HepG2 (cell line): ENCODE measurements around the gene NCOA5. TPM values are rescaled to one million over a fixed set of nuclear protein-coding genes. Genes with fewer than 3 reads are reported as not detected.
A peak's percentile ranks its signal among the peaks of the same experiment; 100 is the strongest.

Source experiments
- CC2D1A ChIP-seq: sonication (generic); formaldehyde crosslinking; IDR thresholded peaks from 2 replicates; pipeline ENCODE4 v1.8.1; 2023; ENCODE audit warnings: mild to moderate bottlenecking, missing genetic modification reagents
- CSRNP1 ChIP-seq: sonication (generic); formaldehyde crosslinking; IDR thresholded peaks from 2 replicates; pipeline ENCODE4 v1.8.1; 2023; ENCODE audit warnings: mild to moderate bottlenecking, missing genetic modification reagents
- DDIT3 ChIP-seq: sonication (generic); formaldehyde crosslinking; IDR thresholded peaks from 2 replicates; pipeline ENCODE4 v1.4.0; 2020; ENCODE audit warnings: mild to moderate bottlenecking, missing genetic modification reagents
- DNMT1 ChIP-seq: sonication (generic); formaldehyde crosslinking; IDR thresholded peaks from 2 replicates; pipeline ENCODE4 v1.5.1; 2020; ENCODE audit warnings: mild to moderate bottlenecking, missing genetic modification reagents
- HOXA3 ChIP-seq: sonication (generic); formaldehyde crosslinking; IDR thresholded peaks from 2 replicates; pipeline ENCODE4 v1.5.0; 2020; ENCODE audit warnings: missing genetic modification reagents
- JDP2 ChIP-seq: sonication (generic); formaldehyde crosslinking; IDR thresholded peaks from 2 replicates; pipeline ENCODE4 v1.8.1; 2022; ENCODE audit warnings: missing genetic modification reagents, borderline replicate concordance
- NCOA1 ChIP-seq: sonication (generic); formaldehyde crosslinking; IDR thresholded peaks from 2 replicates; pipeline ENCODE4 v1.9.0; 2021; ENCODE audit warnings: missing genetic modification reagents
- NONO ChIP-seq, 2 experiments: fragments of 450-650 bp in 1 of 2; sonication (generic) in 1 of 2; formaldehyde crosslinking in 1 of 2; IDR thresholded peaks in 1 of 2; conservative IDR thresholded peaks in 1 of 2; 2 replicates each; pipeline versions ENCODE4 v1.6.1 to v1.8.0; 2017 to 2022; ENCODE audit warnings: mild to moderate bottlenecking in 1 of 2, missing genetic modification reagents in 1 of 2, moderate library complexity in 1 of 2
- ONECUT2 ChIP-seq: sonication (generic); formaldehyde crosslinking; IDR thresholded peaks from 2 replicates; pipeline ENCODE4 v1.4.0; 2020; ENCODE audit warnings: missing genetic modification reagents
- PTBP1 ChIP-seq: fragments of 200-400 bp; formaldehyde crosslinking; IDR thresholded peaks from 2 replicates; pipeline ENCODE4 v1.6.1; 2018; ENCODE audit warnings: low read length, low read depth; ENCODE audit not compliant: poor library complexity, severe bottlenecking
- SMAD9 ChIP-seq: sonication (generic); formaldehyde crosslinking; IDR thresholded peaks from 2 replicates; pipeline ENCODE4 v1.5.1; 2020; ENCODE audit warnings: mild to moderate bottlenecking, missing genetic modification reagents
- SRSF1 ChIP-seq: fragments of 200-400 bp; formaldehyde crosslinking; optimal IDR thresholded peaks from 2 replicates; pipeline ENCODE3; 2017; ENCODE audit warnings: mild to moderate bottlenecking, low read depth, low read length, moderate library complexity
- TOE1 ChIP-seq: sonication (generic); formaldehyde crosslinking; IDR thresholded peaks from 2 replicates; pipeline ENCODE4 v1.4.0; 2020; ENCODE audit warnings: mild to moderate bottlenecking, missing genetic modification reagents
- YEATS2 ChIP-seq: sonication (generic); formaldehyde crosslinking; IDR thresholded peaks from 2 replicates; pipeline ENCODE4 v1.4.0; 2020; ENCODE audit warnings: missing genetic modification reagents, borderline replicate concordance
- ZFP36L2 ChIP-seq: sonication (generic); formaldehyde crosslinking; IDR thresholded peaks from 2 replicates; pipeline ENCODE4 v1.4.0; 2020; ENCODE audit warnings: missing genetic modification reagents
- ZNF251 ChIP-seq: sonication (generic); formaldehyde crosslinking; IDR thresholded peaks from 2 replicates; pipeline ENCODE4 v1.9.0; 2021; ENCODE audit warnings: mild to moderate bottlenecking, missing genetic modification reagents
- ZNF546 ChIP-seq: sonication (generic); formaldehyde crosslinking; conservative IDR thresholded peaks from 2 replicates; pipeline ENCODE4 v1.8.1; 2023; ENCODE audit warnings: mild to moderate bottlenecking, missing genetic modification reagents
- ZNF737 ChIP-seq: sonication (generic); formaldehyde crosslinking; IDR thresholded peaks from 2 replicates; pipeline ENCODE4 v1.5.0; 2020; ENCODE audit warnings: missing genetic modification reagents, mild to moderate bottlenecking, borderline replicate concordance
- ZNF782 ChIP-seq: sonication (generic); formaldehyde crosslinking; IDR thresholded peaks from 2 replicates; pipeline ENCODE4 v1.4.0; 2020; ENCODE audit warnings: missing genetic modification reagents, mild to moderate bottlenecking, borderline replicate concordance
- ZNF841 ChIP-seq: sonication (generic); formaldehyde crosslinking; IDR thresholded peaks from 2 replicates; pipeline ENCODE4 v1.8.1; 2023; ENCODE audit warnings: missing genetic modification reagents, borderline replicate concordance
- polyA plus RNA-seq, 8 experiments: library from polyadenylated mRNA; depleted of rRNA in 3 of 8; stranded (reverse) in 7 of 8; unstranded in 1 of 8; fragments of >200 nt; fragmentation: Illumina TruSeq in 4 of 8; extraction: Trizol in 4 of 8; gene quantifications; 2 replicates each; pipeline versions ENCODE4 v1.2.1 to v1.2.3, GENCODE V29; 2011 to 2016; ENCODE audit warnings: low read depth in 4 of 8, missing spikeins in 1 of 8, mixed read lengths in 1 of 8; ENCODE audit not compliant: insufficient read depth in 1 of 8
- total RNA-seq, 5 experiments: library from RNA; depleted of rRNA; stranded (reverse); fragments of >200 nt; fragmentation: Illumina TruSeq; extraction: Trizol; gene quantifications; 2 replicates each; pipeline ENCODE4 v1.2.3, GENCODE V29; 2016; ENCODE audit warnings: low read depth in 1 of 5
- TF ChIP-seq, protein P1 (sequence below): IDR thresholded peaks from 2 replicates; pipeline ENCODE4 v1.6.1; 2016; ENCODE audit warnings: missing genetic modification reagents, missing compliant biosample characterization
- TF ChIP-seq, protein P2 (sequence below): sonication (generic); formaldehyde crosslinking; IDR thresholded peaks from 2 replicates; pipeline ENCODE4 v1.4.0; 2020; ENCODE audit warnings: missing genetic modification reagents
- TF ChIP-seq, protein P3 (sequence below): sonication (generic); formaldehyde crosslinking; IDR thresholded peaks from 2 replicates; pipeline ENCODE4 v1.4.0; 2020; ENCODE audit warnings: mild to moderate bottlenecking, low read depth, missing genetic modification reagents

NCOA5 gene
- total and polyA plus RNA-seq, 2 of the 13 experiments (the other 11 are each of a cell fraction or from before 2014, with no cell fraction given), result 16.5 to 28.4 TPM

GRCh38 chr20:46021361-46022359 is 68.1 kb downstream of the NCOA5 start (continued):
- no peak for TF ChIP-seq NCOA1 (CRISPR knock-in tag)
- peak; percentile 58 for TF ChIP-seq HOXA3
- TF ChIP-seq SRSF1, result no peak
- TF ChIP-seq ZNF737 (CRISPR knock-in tag), result no peak
- 0 out of 2 replicates have a peak, but pooled peaks have one; percentile 57 for TF ChIP-seq DNMT1 (CRISPR knock-in tag)
- no peak for TF ChIP-seq ZNF251 (CRISPR knock-in tag)
- no peak; the same call in 1 of the 2 replicates for TF ChIP-seq ZNF546
- no peak for TF ChIP-seq TOE1 (CRISPR knock-in tag)
- no peak for TF ChIP-seq YEATS2 (CRISPR knock-in tag)
- TF ChIP-seq, protein P1, sequence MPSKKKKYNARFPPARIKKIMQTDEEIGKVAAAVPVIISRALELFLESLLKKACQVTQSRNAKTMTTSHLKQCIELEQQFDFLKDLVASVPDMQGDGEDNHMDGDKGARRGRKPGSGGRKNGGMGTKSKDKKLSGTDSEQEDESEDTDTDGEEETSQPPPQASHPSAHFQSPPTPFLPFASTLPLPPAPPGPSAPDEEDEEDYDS, result no peak
- no peak for TF ChIP-seq NONO (IDR thresholded peaks at IDR 0.05)
- TF ChIP-seq NONO (CRISPR knock-in tag; conservative IDR thresholded peaks at IDR 0.05), result peak; percentile 51; the same call in 1 of the 2 replicates
- TF ChIP-seq ZNF841 (CRISPR knock-in tag), result no peak
- TF ChIP-seq ZFP36L2, result no peak
- TF ChIP-seq, protein P2, sequence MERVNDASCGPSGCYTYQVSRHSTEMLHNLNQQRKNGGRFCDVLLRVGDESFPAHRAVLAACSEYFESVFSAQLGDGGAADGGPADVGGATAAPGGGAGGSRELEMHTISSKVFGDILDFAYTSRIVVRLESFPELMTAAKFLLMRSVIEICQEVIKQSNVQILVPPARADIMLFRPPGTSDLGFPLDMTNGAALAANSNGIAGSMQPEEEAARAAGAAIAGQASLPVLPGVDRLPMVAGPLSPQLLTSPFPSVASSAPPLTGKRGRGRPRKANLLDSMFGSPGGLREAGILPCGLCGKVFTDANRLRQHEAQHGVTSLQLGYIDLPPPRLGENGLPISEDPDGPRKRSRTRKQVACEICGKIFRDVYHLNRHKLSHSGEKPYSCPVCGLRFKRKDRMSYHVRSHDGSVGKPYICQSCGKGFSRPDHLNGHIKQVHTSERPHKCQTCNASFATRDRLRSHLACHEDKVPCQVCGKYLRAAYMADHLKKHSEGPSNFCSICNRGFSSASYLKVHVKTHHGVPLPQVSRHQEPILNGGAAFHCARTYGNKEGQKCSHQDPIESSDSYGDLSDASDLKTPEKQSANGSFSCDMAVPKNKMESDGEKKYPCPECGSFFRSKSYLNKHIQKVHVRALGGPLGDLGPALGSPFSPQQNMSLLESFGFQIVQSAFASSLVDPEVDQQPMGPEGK (CRISPR knock-in tag), result peak; percentile 73
- peak; percentile 75; the same call in 1 of the 2 replicates for TF ChIP-seq CSRNP1 (CRISPR knock-in tag)
- no peak for TF ChIP-seq CC2D1A (CRISPR knock-in tag)
- no peak; the same call in 1 of the 2 replicates for TF ChIP-seq SMAD9 (CRISPR knock-in tag)
- no peak for TF ChIP-seq DDIT3
- no peak for TF ChIP-seq ONECUT2
- TF ChIP-seq JDP2 (CRISPR knock-in tag), result no peak
- TF ChIP-seq ZNF782 (CRISPR knock-in tag), result peak; percentile 68; the same call in 1 of the 2 replicates
- TF ChIP-seq, protein P3, sequence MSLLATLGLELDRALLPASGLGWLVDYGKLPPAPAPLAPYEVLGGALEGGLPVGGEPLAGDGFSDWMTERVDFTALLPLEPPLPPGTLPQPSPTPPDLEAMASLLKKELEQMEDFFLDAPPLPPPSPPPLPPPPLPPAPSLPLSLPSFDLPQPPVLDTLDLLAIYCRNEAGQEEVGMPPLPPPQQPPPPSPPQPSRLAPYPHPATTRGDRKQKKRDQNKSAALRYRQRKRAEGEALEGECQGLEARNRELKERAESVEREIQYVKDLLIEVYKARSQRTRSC (CRISPR knock-in tag), result no peak
- no peak for TF ChIP-seq PTBP1
